K562 (cell line): ENCODE results near the gene DYNLL1. TPM values are rescaled to one million over a fixed set of nuclear protein-coding genes. Genes with fewer than 3 reads are reported as not detected.

Experiments
- DDX20 ChIP-seq: fragments of 450-650 bp; IDR thresholded peaks from 2 replicates; pipeline ENCODE4 v1.6.1; 2016; ENCODE audit warnings: missing genetic modification characterization, low read depth, mild to moderate bottlenecking, missing compliant biosample characterization, moderate library complexity
- EHMT2 ChIP-seq: fragments of 450-650 bp; IDR thresholded peaks from 2 replicates; pipeline ENCODE4 v1.6.1; 2018; ENCODE audit warnings: antibody characterized with exemption
- FOXK1 ChIP-seq: sonication (generic); formaldehyde crosslinking; IDR thresholded peaks from 2 replicates; pipeline ENCODE4 v1.8.0; 2022; ENCODE audit warnings: missing genetic modification reagents, mild to moderate bottlenecking, borderline replicate concordance
- GATA2 ChIP-seq: sonication (generic); formaldehyde crosslinking; IDR thresholded peaks from 2 replicates; pipeline ENCODE4 v1.4.0; 2020; ENCODE audit warnings: mild to moderate bottlenecking, missing genetic modification reagents
- GATAD2B ChIP-seq: fragments of 450-650 bp; IDR thresholded peaks from 2 replicates; pipeline ENCODE4 v1.6.1; 2017; ENCODE audit warnings: mild to moderate bottlenecking, borderline replicate concordance
- KLF16 ChIP-seq: IDR thresholded peaks from 2 replicates; pipeline ENCODE4 v1.6.1; 2016; ENCODE audit warnings: antibody characterized with exemption
- MCM7 ChIP-seq, 2 experiments: fragments of 450-650 bp; IDR thresholded peaks; 2 replicates each; pipeline ENCODE4 v1.6.1; 2016 to 2018
- NCOR1 ChIP-seq: fragments of 450-650 bp; IDR thresholded peaks from 2 replicates; pipeline ENCODE4 v1.6.1; 2016; ENCODE audit warnings: mild to moderate bottlenecking, moderate library complexity
- POLR2A ChIP-seq: fragments of 450-650 bp; conservative IDR thresholded peaks from 2 replicates; pipeline ENCODE4 v1.6.1; 2016
- REST ChIP-seq, 2 experiments: fragments of 450-650 bp; formaldehyde crosslinking in 1 of 2; IDR thresholded peaks; 2 replicates each; pipeline versions ENCODE4 v1.4.0 to v1.6.1; 2014 to 2020; ENCODE audit warnings: mild to moderate bottlenecking in 2 of 2, borderline replicate concordance in 1 of 2, low read depth in 1 of 2
- SAP30 ChIP-seq: fragments of 200-600 bp; sonication (generic); IDR thresholded peaks from 2 replicates; pipeline ENCODE4 v1.6.1; 2012; ENCODE audit warnings: borderline replicate concordance, low read depth, mild to moderate bottlenecking, moderate library complexity, low read length, control low read depth, inconsistent platforms; ENCODE audit not compliant: insufficient read depth, poor library complexity, severe bottlenecking
- SFPQ ChIP-seq: fragments of 200-400 bp; formaldehyde crosslinking; IDR thresholded peaks from 2 replicates; pipeline ENCODE4 v1.6.1; 2017; ENCODE audit warnings: mild to moderate bottlenecking, low read depth, low read length, moderate library complexity
- VEZF1 ChIP-seq: fragments of 200-800 bp; sonication (Bioruptor generic); IDR thresholded peaks from 2 replicates; pipeline ENCODE4 v1.6.1; 2017; ENCODE audit warnings: missing genetic modification characterization, missing compliant biosample characterization
- ZC3H11A ChIP-seq: IDR thresholded peaks from 2 replicates; pipeline ENCODE4 v1.6.1; 2012; ENCODE audit warnings: low read depth, low read length, improper control_type of control experiment
- ZNF431 ChIP-seq: sonication (generic); formaldehyde crosslinking; IDR thresholded peaks from 2 replicates; pipeline ENCODE4 v1.8.0; 2022; ENCODE audit warnings: mild to moderate bottlenecking, missing genetic modification reagents
- polyA plus RNA-seq, 8 experiments: library from polyadenylated mRNA; depleted of rRNA in 4 of 8; stranded (reverse) in 5 of 8; unstranded in 3 of 8; fragments of >200 nt; fragmentation: Nextera tagmentation in 2 of 8; fragmentation: Illumina TruSeq in 1 of 8; extraction: Ambion mirVana in 2 of 8; extraction: Trizol in 1 of 8; gene quantifications; 2 replicates each; pipeline versions ENCODE4 v1.2.1 to v1.2.3, GENCODE V29; 2011 to 2014; ENCODE audit warnings: inconsistent platforms in 1 of 8, missing spikeins in 1 of 8
- total RNA-seq, 7 experiments: library from RNA; depleted of rRNA in 6 of 7; stranded (reverse); fragments of >200 nt in 6 of 7; fragmentation: Illumina TruSeq in 2 of 7; extraction: Trizol in 2 of 7; gene quantifications; 2 replicates each; pipeline versions ENCODE4 v1.2.1 to v1.2.3, GENCODE V29; 2011 to 2021; ENCODE audit warnings: low replicate concordance in 1 of 7

DYNLL1 gene
- total and polyA plus RNA-seq, 9 of the 15 experiments (the other 6 are each of a cell fraction or from before 2014, with no cell fraction given) = 303 to 1,112 (median 468) TPM

GRCh38 chr12:120540445-120540844 lies 44.5 kb downstream of the DYNLL1 start (continued):
- TF ChIP-seq REST (IDR thresholded peaks at IDR 0.05; ENCODE audit: borderline replicate concordance) = peak; percentile 35; the same call in 1 of the 2 replicates
- no peak for TF ChIP-seq REST (CRISPR knock-in tag; IDR thresholded peaks at IDR 0.05; ENCODE audit: low read depth)
- peak; percentile 73 for TF ChIP-seq EHMT2
- TF ChIP-seq FOXK1 (CRISPR knock-in tag) = no peak
- TF ChIP-seq GATA2 = peak; percentile 95
- TF ChIP-seq ZC3H11A = no peak
- TF ChIP-seq POLR2A = no peak
- peak; percentile 68 for TF ChIP-seq VEZF1 (CRISPR knock-in tag)
- no peak for TF ChIP-seq ZNF431 (CRISPR knock-in tag)
- TF ChIP-seq SAP30 = no peak
- TF ChIP-seq MCM7 (IDR thresholded peaks at IDR 0.05) = no peak
- TF ChIP-seq SFPQ = no peak
- TF ChIP-seq KLF16 = peak; percentile 97
- TF ChIP-seq NCOR1 = peak; percentile 98
- 0 out of 2 replicates have a peak, but pooled peaks have one; percentile 60 for TF ChIP-seq GATAD2B
- peak; percentile 78; the same call in 1 of the 2 replicates for TF ChIP-seq DDX20 (tag)
